Endothelial cell of umbilical vein (primary cell): ENCODE results near the gene TKTL1. TPM values are rescaled to one million over a fixed set of nuclear protein-coding genes. Genes with fewer than 3 reads are reported as not detected.

ENCODE experiments used
- BruUV-seq: library from RNA; stranded (reverse); fragments of 400-500 nt; replicated peaks from 2 replicates; lab custom pipeline; 2021; lab: Mats Ljungman, UMichigan
- CTCF ChIA-PET: fragments of 300-600, 350-600 bp; sonication (Branson Sonifier 250); formaldehyde crosslinking; loops from one replicate; lab custom pipeline; 2021; ENCODE audit warnings: antibody characterized with exemption, inconsistent platforms; lab: Charles Lee
- POLR2A ChIA-PET: fragments of 300-600, 350-600 bp; sonication (Branson Sonifier 250); formaldehyde crosslinking; loops from one replicate; lab custom pipeline; 2021; ENCODE audit warnings: antibody characterized with exemption, inconsistent platforms; lab: Charles Lee
- DNase-seq: peaks from one replicate; pipeline ENCODE4 v3.0.0-alpha.2; 2011; ENCODE audit warnings: low read depth, low spot score
- FAIRE-seq: peaks from 2 replicates; lab custom pipeline; 2011; peaks lifted over from hg19 to GRCh38; lab: Jason Lieb, UNC
- H2AFZ ChIP-seq: 2 replicates; pipeline ENCODE4 v1.6.0; 2012; ENCODE audit warnings: low read depth, low read length, control low read depth, inconsistent platforms
- H3K27ac ChIP-seq: 2 replicates; pipeline ENCODE4 v1.5.1; 2011; ENCODE audit warnings: low read depth, mild to moderate bottlenecking, control low read depth, low read length, moderate library complexity; ENCODE audit not compliant: insufficient read depth
- H3K27me3 ChIP-seq, 2 experiments: 2 replicates each; pipeline versions ENCODE4 v1.6.0 to v1.6.1; 2011; ENCODE audit warnings: low read length in 2 of 2, mixed read lengths in 1 of 2; ENCODE audit not compliant: control insufficient read depth in 2 of 2, insufficient read depth in 2 of 2
- H3K36me3 ChIP-seq, 2 experiments: 2 replicates in 1 of 2; 3 replicates in 1 of 2; pipeline ENCODE4 v1.5.1; 2011; ENCODE audit warnings: low read length in 2 of 2, mild to moderate bottlenecking in 1 of 2, moderate library complexity in 1 of 2; ENCODE audit not compliant: control insufficient read depth in 2 of 2, insufficient read depth in 2 of 2; ENCODE audit errors: extremely low read depth in 1 of 2
- H3K4me1 ChIP-seq: 3 replicates; pipeline ENCODE4 v1.5.1; 2011; ENCODE audit warnings: mild to moderate bottlenecking, low read length; ENCODE audit not compliant: control insufficient read depth, insufficient read depth; ENCODE audit errors: extremely low read depth
- H3K4me2 ChIP-seq: 2 replicates; pipeline ENCODE4 v1.6.1; 2011; ENCODE audit warnings: low read length, control low read depth, mixed read lengths; ENCODE audit not compliant: insufficient read depth
- H3K4me3 ChIP-seq, 3 experiments: fragments of 200-600 bp in 1 of 3; sonication (generic), shearing (Covaris generic) in 1 of 3; replicated peaks in 1 of 3; 2 replicates each; pipeline ENCODE4 v1.5.1; 2011 to 2016; ENCODE audit warnings: control low read depth in 3 of 3, low read length in 3 of 3, mild to moderate bottlenecking in 2 of 3, inconsistent platforms in 1 of 3, low read depth in 1 of 3, moderate library complexity in 1 of 3; ENCODE audit not compliant: insufficient read depth in 1 of 3
- H3K79me2 ChIP-seq: 2 replicates; pipeline ENCODE4 v1.6.0; 2012; ENCODE audit warnings: low read length, inconsistent platforms; ENCODE audit not compliant: control insufficient read depth, insufficient read depth
- H3K9ac ChIP-seq: replicated peaks from 2 replicates; pipeline ENCODE3; 2011; ENCODE audit warnings: low read length, control low read depth; ENCODE audit not compliant: insufficient read depth; ENCODE audit errors: extremely low read depth
- H3K9me1 ChIP-seq: replicated peaks from 3 replicates; pipeline ENCODE4 v1.6.0; 2011; ENCODE audit warnings: mild to moderate bottlenecking, low read length; ENCODE audit not compliant: control insufficient read depth, insufficient read depth; ENCODE audit errors: extremely low read depth
- H3K9me3 ChIP-seq: replicated peaks from 2 replicates; pipeline ENCODE4 v1.5.1; 2012; ENCODE audit warnings: low read length, inconsistent platforms; ENCODE audit not compliant: control insufficient read depth, insufficient read depth
- H4K20me1 ChIP-seq: replicated peaks from 2 replicates; pipeline ENCODE3; 2011; ENCODE audit warnings: mild to moderate bottlenecking, low read length; ENCODE audit not compliant: control insufficient read depth, insufficient read depth; ENCODE audit errors: extremely low read depth
- CTCF ChIP-seq, 2 donors: IDR thresholded peaks; 1 replicate in 1 of 2; 2 replicates in 1 of 2; pipeline ENCODE4 v1.5.1; 2011; ENCODE audit warnings: low read length in 2 of 2, mild to moderate bottlenecking in 2 of 2, moderate library complexity in 2 of 2, control low read depth in 1 of 2, inconsistent platforms in 1 of 2, low read depth in 1 of 2; ENCODE audit not compliant: insufficient read depth in 1 of 2; ENCODE audit errors: extremely low read depth in 1 of 2
- EZH2 ChIP-seq: IDR thresholded peaks from 2 replicates; pipeline ENCODE4 v1.6.1; 2012; ENCODE audit warnings: borderline replicate concordance, low read depth, mild to moderate bottlenecking, moderate library complexity, low read length, inconsistent platforms; ENCODE audit not compliant: severe bottlenecking
- FOS ChIP-seq: IDR thresholded peaks from 2 replicates; pipeline ENCODE4 v1.6.1; 2011; ENCODE audit warnings: mild to moderate bottlenecking, low read length, moderate library complexity, borderline replicate concordance; ENCODE audit not compliant: insufficient read depth
- GATA2 ChIP-seq: IDR thresholded peaks from 2 replicates; pipeline ENCODE4 v1.7.0; 2011; ENCODE audit warnings: low read depth, mild to moderate bottlenecking, moderate library complexity, mixed read lengths, low read length; ENCODE audit not compliant: insufficient read length, insufficient read depth
- JUN ChIP-seq: IDR thresholded peaks from 2 replicates; pipeline ENCODE4 v1.6.1; 2011; ENCODE audit warnings: borderline replicate concordance, low read depth; ENCODE audit not compliant: insufficient read length, insufficient read depth
- MAX ChIP-seq: IDR thresholded peaks from 2 replicates; pipeline ENCODE4 v1.6.1; 2011; ENCODE audit not compliant: insufficient read depth, insufficient read length
- MYC ChIP-seq: IDR thresholded peaks from one replicate; pipeline ENCODE4 v1.6.1; 2011; ENCODE audit warnings: mild to moderate bottlenecking, low read depth, low read length
- POLR2A ChIP-seq: IDR thresholded peaks from 2 replicates; pipeline ENCODE4 v1.6.1; 2012; ENCODE audit warnings: low read depth, mild to moderate bottlenecking, control low read depth, low read length
- POLR2AphosphoS5 ChIP-seq: IDR thresholded peaks from 2 replicates; pipeline ENCODE4 v1.6.1; 2012; ENCODE audit warnings: low read depth, mild to moderate bottlenecking, control low read depth, low read length, moderate library complexity; ENCODE audit not compliant: insufficient read depth
- dilution Hi-C: fragments of 300-500 bp; cut with MboI; formaldehyde crosslinking; loops from one replicate; pipeline ENCODE4 v1.15.0; 2019; ENCODE audit warnings: low sequenced_read_pairs; ENCODE audit not compliant: extremely low pct_ligation_motif_present
- intact Hi-C: fragments of 100-400 bp; cut with micrococcal nuclease; formaldehyde crosslinking; loops from one replicate; pipeline ENCODE4 v1.10.0; 2022
- polyA plus RNA-seq, 4 experiments: library from polyadenylated mRNA; depleted of rRNA in 3 of 4; stranded (reverse) in 3 of 4; unstranded in 1 of 4; fragments of >200 nt; gene quantifications; 2 replicates each; pipeline versions ENCODE4 v1.2.1 to v1.2.3, GENCODE V29; 2011 to 2012; ENCODE audit warnings: missing spikeins in 1 of 4
- total RNA-seq: library from RNA; stranded (reverse); gene quantifications from 2 replicates; pipeline ENCODE4 v1.2.3, GENCODE V29; 2021

TKTL1 gene
- total and polyA plus RNA-seq, 2 donors (not counting 3 experiments of a cell fraction or from before 2014, with no cell fraction given), result 0.03 TPM; not detected in 1

- H3K4me1 ChIP-seq, result no peaks in the 10 kb centered on the region
- H3K4me3 ChIP-seq, result no peak overlapping the region
- dilution Hi-C loops (no loop called here), intact Hi-C loops (no loop called here)
- no peak for TF ChIP-seq JUN
- no peak for TF ChIP-seq MAX
- no peak for TF ChIP-seq FOS
- TF ChIP-seq POLR2A, result no peak
- no peak for TF ChIP-seq CTCF (IDR thresholded peaks at IDR 0.05; ENCODE audit: extremely low read depth in 1 of 2, insufficient read depth in 1 of 2, low read depth in 1 of 2, low read length in 2 of 2)
- no peak for TF ChIP-seq GATA2
- no peak for TF ChIP-seq EZH2
- TF ChIP-seq MYC, result no peak
- TF ChIP-seq POLR2AphosphoS5, result no peak
- no peak overlapping the region for H3K9ac ChIP-seq
- no peak overlapping the region for H2AFZ ChIP-seq
- FAIRE-seq (no peak), DNase-seq (no peak)
- H3K79me2 ChIP-seq, result peaks cover 78% of the 10 kb centered on the region
- BruUV-seq, result no TSS peak
- no peak overlapping the region for H3K27ac ChIP-seq
- no peaks in the 10 kb centered on the region for H3K9me1 ChIP-seq
- CTCF ChIA-PET, result no interaction called here
- no peaks in the 10 kb centered on the region for H3K9me3 ChIP-seq
- POLR2A ChIA-PET, result no interaction called here
- no peak overlapping the region for H3K4me2 ChIP-seq
- H3K36me3 ChIP-seq, result peaks cover 21 to 89% of the 10 kb centered on the region in 2 experiments
- H3K27me3 ChIP-seq, result no peaks in the 10 kb centered on the region
- H4K20me1 ChIP-seq, result no peaks in the 10 kb centered on the region
Observed at GRCh38 chrX:154360155-154360713, 64.6 kb downstream of the TKTL1 start.
